ENCODE results near the gene MRPL36.

MRPL36 gene

DNA sequence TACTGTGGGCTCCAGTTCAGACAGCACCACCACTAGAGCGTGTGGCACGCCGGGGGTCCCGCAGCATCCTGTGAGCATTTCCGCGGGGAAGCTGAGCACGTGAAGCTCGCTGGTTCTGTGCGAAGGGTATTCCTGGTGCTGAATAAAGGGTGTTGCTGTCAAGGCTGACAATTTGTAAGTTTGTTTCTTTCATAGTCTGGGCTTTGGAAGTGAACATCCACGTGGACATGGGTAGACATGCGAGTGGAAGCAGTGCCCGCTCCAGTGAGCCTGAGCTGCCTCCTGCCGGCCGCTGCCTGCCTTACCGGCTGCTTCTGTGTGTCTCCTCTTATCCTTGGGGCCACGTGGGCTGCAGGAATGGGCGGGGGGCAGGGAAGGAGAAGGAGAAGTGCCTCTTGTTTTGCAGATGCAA lies 16.2 kb upstream of the MRPL36 start:
- no peak overlapping the region for H3K27ac ChIP-seq
- TF ChIP-seq ZFX (IDR thresholded peaks at IDR 0.05): no peak
- TF ChIP-seq CTCF (conservative IDR thresholded peaks at IDR 0.05): no peak

GRCh38 chr5:1815071-1815786 lies 15.6 kb upstream of the MRPL36 start:
- H3K27ac ChIP-seq: no peak overlapping the region
- TF ChIP-seq ZFX (IDR thresholded peaks at IDR 0.05) (no peak), CTCF (conservative IDR thresholded peaks at IDR 0.05) (no peak)

DNA sequence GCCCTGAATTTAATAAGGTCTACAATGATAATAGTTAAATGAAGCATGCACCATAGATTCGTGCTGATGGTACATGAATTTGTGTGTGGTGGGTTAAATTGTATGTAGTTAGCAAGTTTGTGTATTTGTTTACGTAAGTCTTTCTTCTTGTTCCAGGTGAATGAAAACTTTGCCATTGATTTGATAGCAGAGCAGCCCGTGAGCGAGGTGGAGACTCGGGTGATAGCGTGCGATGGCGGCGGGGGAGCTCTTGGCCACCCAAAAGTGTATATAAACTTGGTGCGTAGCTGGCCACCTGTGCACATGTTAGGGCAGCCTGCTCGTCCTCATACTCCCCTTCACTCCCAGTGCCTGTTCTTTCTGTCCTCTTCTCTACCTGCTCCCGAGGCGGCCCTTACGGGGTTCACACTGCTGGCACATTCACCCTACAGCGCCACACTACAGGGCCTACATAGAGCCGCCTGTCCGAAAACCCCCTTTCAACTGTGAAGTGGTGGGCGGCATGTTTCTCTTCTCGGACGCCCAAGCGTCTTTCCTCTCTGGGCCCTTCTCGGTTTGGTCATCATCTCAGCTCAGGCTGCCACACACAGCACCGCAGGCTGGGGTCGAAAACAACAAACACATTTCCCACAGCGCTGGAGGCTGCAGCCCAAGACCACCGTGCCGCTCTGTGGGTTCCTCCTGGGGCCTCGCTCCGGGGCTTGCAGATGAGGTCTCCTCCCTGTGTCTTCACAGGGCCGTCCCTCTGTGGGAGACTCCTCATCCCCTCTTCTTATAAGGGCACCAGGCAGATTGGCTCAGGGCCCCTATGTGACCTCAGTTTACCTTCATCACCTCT lies 14.8 kb upstream of the MRPL36 start:
- TF ChIP-seq ZFX (IDR thresholded peaks at IDR 0.05): no peak
- TF ChIP-seq CTCF (conservative IDR thresholded peaks at IDR 0.05): no peak
- H3K27ac ChIP-seq: no peak overlapping the region

- H3K27ac ChIP-seq: no peak overlapping the region
- TF ChIP-seq CTCF (conservative IDR thresholded peaks at IDR 0.05) (no peak), ZFX (IDR thresholded peaks at IDR 0.05) (no peak)
These were observed 11.0 kb upstream of the MRPL36 start for GRCh38 chr5:1810581-1811101.

GRCh38 chr5:1809416-1810035 lies 9.9 kb upstream of the MRPL36 start:
- TF ChIP-seq CTCF (conservative IDR thresholded peaks at IDR 0.05) (no peak), ZFX (IDR thresholded peaks at IDR 0.05) (no peak)
- no peak overlapping the region for H3K27ac ChIP-seq

DNA sequence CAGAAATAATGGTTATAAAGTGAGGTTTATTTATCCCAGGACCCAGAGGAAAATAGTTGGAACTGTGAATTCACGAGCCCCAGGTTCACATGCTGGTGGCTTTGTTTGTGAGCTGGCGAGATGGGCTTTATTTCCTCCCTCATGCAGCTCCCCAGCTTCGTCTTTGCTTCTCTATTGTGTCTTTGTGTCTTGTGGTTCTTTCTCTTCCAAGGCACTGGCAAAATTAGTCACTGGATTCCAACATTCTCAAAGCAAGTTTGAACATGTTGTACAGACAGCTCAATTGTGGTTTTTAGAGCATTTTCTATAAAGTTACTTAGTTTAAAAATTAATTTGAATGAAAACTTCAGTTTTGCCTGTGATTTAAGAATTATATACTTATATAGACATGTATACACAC lies 8.8 kb upstream of the MRPL36 start:
- H3K27ac ChIP-seq: no peak overlapping the region
- no peak for TF ChIP-seq ZFX (IDR thresholded peaks at IDR 0.05)
- TF ChIP-seq CTCF (conservative IDR thresholded peaks at IDR 0.05): no peak

All from C4-2B (cell line).